ENCODE data around the gene LRRFIP1.

GRCh38 chr2:237594514-237594871, 32.9 kb upstream of the LRRFIP1 start:
- no peak for TF ChIP-seq POLR2AphosphoS5 (IDR thresholded peaks at IDR 0.05; ENCODE audit: low read depth, low read length)
- TF ChIP-seq GATA2 (CRISPR knock-in tag; IDR thresholded peaks at IDR 0.05): no peak
- TF ChIP-seq CTCF (IDR thresholded peaks at IDR 0.05): no peak
- no peak for TF ChIP-seq RCOR1 (IDR thresholded peaks at IDR 0.05; ENCODE audit: low read length)
- TF ChIP-seq FOXJ3 (CRISPR knock-in tag; IDR thresholded peaks at IDR 0.05): no peak
- no peak for TF ChIP-seq ELF1 (IDR thresholded peaks at IDR 0.05)
- no peak for TF ChIP-seq RFX5 (IDR thresholded peaks at IDR 0.05; ENCODE audit: low read length)
- TF ChIP-seq MXI1 (IDR thresholded peaks at IDR 0.05; ENCODE audit: low read depth, low read length): no peak
- no peak for TF ChIP-seq IRF3 (IDR thresholded peaks at IDR 0.05; ENCODE audit: low read depth, low read length)
- TF ChIP-seq USF2 (IDR thresholded peaks at IDR 0.05; ENCODE audit: borderline replicate concordance, low read depth, low read length): no peak
- no peak for TF ChIP-seq SIN3A (IDR thresholded peaks at IDR 0.05; ENCODE audit: borderline replicate concordance, low read depth, low read length)
- TF ChIP-seq RAD21 (IDR thresholded peaks at IDR 0.05; ENCODE audit: low read length): no peak
- no peak for TF ChIP-seq GABPA (IDR thresholded peaks at IDR 0.05; ENCODE audit: low read depth)
- no peak for TF ChIP-seq REST (IDR thresholded peaks at IDR 0.05; ENCODE audit: low read depth, low read length)

Data from SK-N-SH (cell line).